ES-I3 (cell line): ENCODE data around the gene ATP2C2.

Source experiments
- H3K36me3 ChIP-seq: 2 replicates; pipeline ENCODE4 v1.6.1; 2013; ENCODE audit warnings: mild to moderate bottlenecking, low read length, control low read depth, moderate library complexity; ENCODE audit not compliant: insufficient read depth
- H3K4me1 ChIP-seq: 2 replicates; pipeline ENCODE4 v1.6.1; 2013; ENCODE audit warnings: mild to moderate bottlenecking, control low read depth, low read length; ENCODE audit not compliant: insufficient read depth
- H3K9ac ChIP-seq: 2 replicates; pipeline ENCODE4 v1.6.1; 2013; ENCODE audit warnings: low read depth, mild to moderate bottlenecking, low read length, moderate library complexity
- H3K9me3 ChIP-seq: 2 replicates; pipeline ENCODE4 v1.6.1; 2013; ENCODE audit warnings: mild to moderate bottlenecking, low read length, moderate library complexity; ENCODE audit not compliant: control insufficient read depth, insufficient read depth

ATP2C2 gene

DNA sequence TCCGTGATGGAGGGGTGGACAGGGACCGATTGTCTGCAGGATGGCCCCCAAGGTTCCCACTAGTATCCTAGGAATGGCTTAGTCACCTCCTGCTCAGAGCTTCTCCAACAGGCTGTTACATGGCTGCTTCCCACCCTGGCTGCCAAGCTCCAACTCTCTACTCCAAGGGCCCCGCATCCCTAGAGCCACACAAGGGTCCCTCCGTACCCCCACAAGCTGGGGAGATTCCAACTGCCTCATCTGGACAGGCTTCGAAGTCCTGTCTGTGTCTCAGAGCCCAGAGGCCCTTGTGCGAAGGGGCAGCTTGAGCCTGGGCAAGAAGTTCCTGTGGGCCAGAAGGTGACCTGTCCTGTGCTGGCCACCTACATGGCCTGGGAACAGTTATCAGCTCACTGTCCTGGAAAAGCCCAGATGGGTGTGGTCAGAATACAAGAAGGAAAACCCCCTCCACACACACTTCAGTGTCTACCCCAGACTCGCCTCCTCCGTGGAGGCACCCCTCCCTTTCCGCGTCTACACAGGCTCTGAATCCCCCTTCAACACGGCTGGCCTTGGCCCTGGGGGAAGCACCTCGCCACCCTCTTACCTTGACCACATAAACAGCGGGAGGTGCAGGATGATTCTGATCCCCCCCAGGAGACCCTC lies 135.5 kb downstream of the ATP2C2 start:
- H3K36me3 ChIP-seq: peaks cover 3% of the 10 kb centered on the region; the same call in 1 of the 2 replicates
- H3K4me1 ChIP-seq: peaks cover 4% of the 10 kb centered on the region
- no peaks in the 10 kb centered on the region for H3K9me3 ChIP-seq
- peak overlapping the region; percentile 77; the same call in 1 of the 2 replicates for H3K9ac ChIP-seq

DNA sequence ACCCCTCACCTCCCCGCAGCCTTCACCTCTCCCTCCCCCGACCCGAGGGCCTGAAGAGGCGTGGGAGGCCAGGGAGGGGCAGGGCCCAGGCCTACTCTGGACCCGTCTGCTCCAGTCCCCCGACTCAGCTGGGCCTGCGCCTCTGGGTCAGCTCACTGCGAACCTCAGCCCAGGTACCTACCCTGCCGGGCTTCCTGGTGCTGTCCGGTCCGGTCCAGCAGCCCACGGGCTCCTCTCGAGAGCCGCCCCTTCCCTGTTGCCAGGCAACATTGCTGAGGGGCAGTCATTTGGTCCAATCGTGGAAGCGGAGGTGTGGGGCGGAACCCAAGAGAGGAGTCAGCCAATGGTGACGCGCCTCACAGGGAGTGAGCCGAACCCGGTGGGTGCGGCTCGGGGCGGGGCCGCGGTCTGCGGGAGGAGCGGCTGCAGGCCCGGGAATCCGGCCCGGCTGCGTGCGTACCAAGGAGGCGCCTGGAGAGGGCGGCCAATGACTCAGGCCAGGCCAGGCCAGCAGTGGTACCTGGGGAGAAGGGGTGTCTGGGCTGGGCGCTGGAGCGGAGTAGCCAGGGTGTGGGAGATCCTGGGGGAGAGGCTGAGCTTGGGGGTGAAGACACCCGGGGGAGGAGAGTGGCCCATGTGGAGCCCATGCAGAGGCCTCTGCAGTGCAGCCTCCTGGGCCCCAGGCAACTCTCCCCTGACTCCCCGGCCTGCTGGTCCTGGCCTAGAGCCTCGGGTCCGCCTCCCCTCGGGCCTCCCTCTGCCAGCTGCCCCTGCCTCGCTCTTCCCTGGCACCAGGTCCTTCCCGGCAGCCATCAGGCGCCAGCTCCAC lies 136.3 kb downstream of the ATP2C2 start, which contains the start of gene MEAK7:
Gene MEAK7 (minus strand): TSS at position 240 of the 829 bp plus-strand sequence. CDS start 6,573 bp downstream, outside the sequence.
- Histone ChIP-seq H3K9ac (peak within 1 kb of the TSS; percentile 77), H3K4me1 (peaks cover 9% of the 10 kb centered on the region), H3K36me3 (peaks cover 3% of the 10 kb centered on the region; the same call in 1 of the 2 replicates), H3K9me3 (no peaks in the 10 kb centered on the region)

DNA sequence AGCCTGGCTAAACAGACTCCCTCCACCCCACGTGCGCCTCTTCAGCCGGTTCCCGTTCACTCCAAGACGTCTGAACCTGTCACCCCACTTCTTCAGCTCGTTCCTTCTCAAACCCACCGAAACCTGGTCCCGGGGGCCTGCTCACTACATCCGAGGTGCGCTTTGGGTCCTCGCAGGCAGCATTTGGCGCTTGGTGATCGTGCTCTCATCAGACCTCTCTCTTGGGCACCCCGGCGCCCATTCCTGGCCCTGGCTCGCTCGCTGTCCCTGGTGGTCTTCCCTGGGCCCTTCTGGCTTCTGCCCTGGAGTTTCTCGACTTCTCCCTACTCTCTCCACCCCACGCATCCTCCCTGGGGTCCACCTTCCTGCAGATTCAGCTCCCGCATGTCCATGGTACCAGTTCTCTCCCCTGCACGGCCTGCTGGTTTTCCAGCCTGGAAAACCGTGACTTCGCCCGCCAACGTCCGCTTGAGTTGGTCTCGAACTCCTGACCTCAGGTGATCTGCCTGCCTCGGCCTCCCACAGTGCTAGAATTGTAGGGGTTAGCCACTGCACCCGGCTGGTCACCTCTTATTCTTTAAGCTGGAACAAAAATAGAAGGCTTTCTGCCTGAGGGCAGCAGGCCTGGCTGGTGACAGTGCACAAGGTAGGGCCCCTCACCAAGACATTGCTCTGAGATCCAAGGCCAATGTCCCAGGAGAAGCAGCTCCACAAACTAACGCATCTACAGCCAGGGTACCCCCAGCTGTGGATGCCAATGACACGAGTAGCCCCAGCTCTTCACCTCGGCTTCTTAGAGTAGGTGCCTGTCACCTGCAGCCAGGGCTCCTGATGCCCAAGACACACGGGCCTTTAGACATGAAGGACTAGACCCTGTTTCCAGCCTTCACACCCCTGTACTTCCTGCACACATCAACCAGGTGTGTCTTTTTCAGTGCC lies 137.2 kb downstream of the ATP2C2 start:
- peaks cover 3% of the 10 kb centered on the region; the same call in 1 of the 2 replicates for H3K36me3 ChIP-seq
- peak overlapping the region; percentile 77 for H3K9ac ChIP-seq
- no peaks in the 10 kb centered on the region for H3K9me3 ChIP-seq
- H3K4me1 ChIP-seq: peaks cover 12% of the 10 kb centered on the region

DNA sequence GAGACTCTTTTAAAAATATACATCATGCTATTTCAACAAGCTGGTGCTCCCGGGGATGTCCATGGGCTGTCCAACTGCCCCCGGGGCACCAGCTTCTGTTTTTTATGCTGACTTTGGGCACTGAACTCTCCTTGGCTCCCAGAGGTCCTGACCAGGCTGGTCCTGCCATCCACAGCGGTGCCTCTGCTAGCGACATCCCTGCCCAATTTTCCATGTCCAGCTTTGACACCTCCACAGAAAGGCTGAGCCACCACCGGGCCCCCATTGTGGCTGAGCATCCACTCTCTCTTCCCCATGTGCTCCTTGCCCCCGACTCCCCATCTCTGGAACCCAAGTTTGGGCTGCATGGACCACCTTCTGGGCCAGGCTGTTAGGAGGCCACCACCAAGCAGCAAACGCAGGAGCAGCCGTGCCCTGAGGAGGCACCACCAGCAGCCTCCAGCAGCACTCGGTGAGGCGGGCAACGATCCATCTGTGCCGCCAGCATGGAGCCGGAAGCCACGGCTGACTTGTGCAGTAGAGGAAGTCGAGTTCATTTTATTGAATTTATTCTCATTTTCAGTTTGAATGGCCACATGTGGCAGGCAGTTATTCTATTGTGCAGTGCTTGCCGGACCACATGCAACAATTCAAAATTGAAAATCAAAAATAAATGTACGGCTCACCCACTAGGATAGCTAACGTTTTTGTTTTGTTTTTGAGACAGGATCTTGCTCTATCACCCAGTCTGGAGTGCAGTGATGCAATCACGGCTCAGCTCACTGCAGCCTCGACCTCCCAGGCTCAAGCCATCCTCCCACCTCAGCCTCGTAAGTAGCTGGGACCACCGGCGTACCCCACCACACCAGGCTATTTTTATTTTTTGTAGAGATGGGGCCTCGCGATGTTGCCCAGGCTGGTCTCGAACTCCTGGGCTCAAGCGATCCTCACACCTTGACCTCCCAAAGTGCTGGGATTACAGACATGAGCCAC lies 139.0 kb downstream of the ATP2C2 start:
- Histone ChIP-seq H3K9ac (no peak overlapping the region), H3K9me3 (no peaks in the 10 kb centered on the region), H3K4me1 (peaks cover 12% of the 10 kb centered on the region), H3K36me3 (no peaks in the 10 kb centered on the region; the same call in 1 of the 2 replicates)

DNA sequence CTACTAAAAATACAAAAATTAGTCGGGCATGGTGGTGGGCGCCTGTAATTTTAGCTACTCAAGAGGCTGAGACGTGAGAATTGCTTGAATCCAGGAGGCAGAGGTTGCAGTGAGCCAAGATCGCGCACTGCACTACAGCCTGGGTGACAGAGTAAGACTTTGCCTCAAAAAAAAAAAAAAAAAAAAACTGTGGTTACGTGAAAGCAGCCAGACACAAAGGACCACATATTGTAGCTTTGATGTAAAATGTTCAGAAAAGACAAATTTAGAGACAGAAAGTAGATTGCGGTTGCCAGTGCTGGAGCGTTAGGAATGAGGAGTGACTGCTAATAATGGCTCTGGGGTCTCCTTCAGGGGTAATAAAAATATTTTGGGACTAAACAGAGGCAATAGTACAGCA lies 140.2 kb downstream of the ATP2C2 start:
- no peaks in the 10 kb centered on the region for H3K9me3 ChIP-seq
- no peaks in the 10 kb centered on the region for H3K36me3 ChIP-seq
- peaks cover 12% of the 10 kb centered on the region for H3K4me1 ChIP-seq
- H3K9ac ChIP-seq: no peak overlapping the region

DNA sequence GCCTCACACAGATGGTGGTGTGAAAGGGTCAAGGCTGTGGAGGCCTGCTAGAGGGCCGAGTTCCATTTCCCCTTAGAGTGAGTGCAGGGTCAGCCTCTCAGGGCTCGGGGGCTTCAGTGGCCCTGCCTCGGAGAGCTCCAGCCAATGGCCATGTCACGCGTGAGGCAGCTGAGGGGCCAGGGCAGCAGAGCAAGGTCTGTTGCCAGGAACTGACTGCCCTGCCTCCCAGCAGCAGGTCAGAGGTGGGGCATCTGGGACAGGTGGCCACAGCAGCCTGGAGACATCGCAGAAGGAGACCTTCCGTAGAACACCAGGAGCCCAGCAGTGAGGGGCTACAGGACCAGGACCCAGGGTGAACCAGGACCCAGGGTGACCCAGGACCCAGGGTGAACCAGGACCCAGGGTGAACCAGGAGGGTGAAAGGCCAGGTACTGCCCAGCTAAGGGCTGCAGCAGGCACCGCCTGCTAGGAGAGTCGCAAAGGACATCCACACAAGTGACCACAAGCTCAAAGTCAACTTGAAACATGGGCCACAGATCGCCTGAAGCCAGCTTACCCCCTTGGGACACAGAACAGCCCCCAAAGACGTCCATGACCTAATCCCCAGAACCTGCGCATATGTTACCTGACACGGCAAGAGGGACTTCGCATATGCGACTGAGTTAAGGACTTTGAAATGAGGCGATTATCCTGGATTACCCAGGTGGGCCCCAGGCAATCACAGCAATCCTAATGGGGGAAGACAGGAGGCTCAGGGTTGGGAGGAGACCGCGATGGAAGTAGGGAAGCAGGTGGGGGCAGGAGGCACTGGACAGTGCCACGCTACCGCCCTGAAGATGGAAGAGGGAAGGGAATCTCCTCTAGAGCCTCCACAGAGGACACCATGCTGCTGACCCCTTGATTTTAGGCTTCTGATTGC lies 141.0 kb downstream of the ATP2C2 start:
- Histone ChIP-seq H3K9me3 (no peaks in the 10 kb centered on the region), H3K9ac (no peak overlapping the region), H3K4me1 (peaks cover 12% of the 10 kb centered on the region), H3K36me3 (no peaks in the 10 kb centered on the region)

DNA sequence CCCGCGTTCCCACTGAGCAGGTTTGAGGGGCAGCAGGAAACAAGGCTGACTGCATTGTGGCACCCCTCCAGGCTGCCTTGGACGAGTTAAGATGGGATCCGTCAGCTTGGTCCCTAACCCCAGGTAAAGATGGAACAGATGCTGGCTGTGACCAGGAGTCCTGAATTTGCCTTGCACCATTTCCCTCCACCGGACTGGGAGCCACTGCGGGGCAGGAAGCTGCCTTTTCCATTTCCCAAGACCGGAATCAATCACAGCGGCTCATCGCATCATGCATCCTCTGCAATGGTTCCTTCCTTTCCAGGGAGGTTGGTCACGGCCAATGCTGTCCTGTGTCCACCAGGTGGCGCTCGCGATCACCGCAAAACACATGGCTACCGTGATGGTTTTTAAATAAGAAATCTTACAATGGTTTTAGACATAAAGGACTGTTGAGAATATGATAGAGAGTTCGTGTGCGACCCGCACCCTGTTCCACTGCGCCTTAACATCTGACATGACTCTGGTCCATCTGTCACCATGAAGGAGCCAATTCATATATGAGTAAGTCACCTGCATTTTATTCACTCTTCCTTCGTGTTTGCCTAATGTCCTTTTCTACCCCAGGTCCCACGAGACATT lies 143.0 kb downstream of the ATP2C2 start:
- Histone ChIP-seq H3K36me3 (no peaks in the 10 kb centered on the region), H3K4me1 (peaks cover 16% of the 10 kb centered on the region), H3K9ac (no peak overlapping the region)

DNA sequence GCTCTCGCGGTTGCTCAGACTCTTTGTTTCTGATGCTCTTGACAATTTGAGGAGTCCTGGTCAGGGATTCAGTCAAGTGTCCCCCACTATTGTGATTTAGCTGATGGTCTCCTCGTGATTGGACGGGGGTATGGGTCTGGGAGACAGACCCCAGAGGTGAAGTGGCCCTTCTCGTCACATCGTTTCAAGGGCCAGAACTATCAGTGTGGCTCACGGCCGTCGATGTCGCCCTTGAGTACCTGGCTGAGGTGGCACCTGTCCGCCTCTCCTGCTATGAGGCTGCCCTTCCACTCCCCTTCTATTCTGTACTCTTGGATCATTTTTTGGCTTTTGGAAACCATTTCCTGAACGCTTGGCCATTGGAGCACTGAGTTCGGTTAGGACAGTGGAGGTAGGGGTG lies 143.5 kb downstream of the ATP2C2 start:
- H3K9ac ChIP-seq: no peak overlapping the region
- no peaks in the 10 kb centered on the region for H3K9me3 ChIP-seq
- H3K4me1 ChIP-seq: peaks cover 16% of the 10 kb centered on the region
- H3K36me3 ChIP-seq: no peaks in the 10 kb centered on the region

More for the DNA sequence above, 143.0 kb downstream of the ATP2C2 start:
- H3K9me3 ChIP-seq: no peaks in the 10 kb centered on the region

DNA sequence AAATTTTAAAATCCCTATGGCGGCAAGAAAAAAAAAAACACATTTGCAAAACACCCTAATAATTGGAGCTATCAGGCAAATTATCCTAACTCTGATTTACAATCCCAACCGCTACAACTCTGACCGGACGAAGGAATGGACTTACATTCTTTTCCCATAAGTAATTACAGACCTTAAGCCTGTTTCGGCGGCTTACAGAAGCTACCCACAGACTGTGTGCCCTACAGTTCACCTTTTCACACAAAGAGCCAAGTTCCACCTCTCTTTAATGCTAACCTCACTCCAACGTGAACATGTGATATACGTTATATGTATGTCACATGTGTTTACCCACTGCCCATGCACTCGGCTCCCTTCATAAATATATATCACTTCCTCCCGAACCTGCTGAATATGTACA lies 144.8 kb downstream of the ATP2C2 start:
- no peak overlapping the region for H3K9ac ChIP-seq
- no peaks in the 10 kb centered on the region for H3K36me3 ChIP-seq
- H3K9me3 ChIP-seq: no peaks in the 10 kb centered on the region
- peaks cover 16% of the 10 kb centered on the region for H3K4me1 ChIP-seq

DNA sequence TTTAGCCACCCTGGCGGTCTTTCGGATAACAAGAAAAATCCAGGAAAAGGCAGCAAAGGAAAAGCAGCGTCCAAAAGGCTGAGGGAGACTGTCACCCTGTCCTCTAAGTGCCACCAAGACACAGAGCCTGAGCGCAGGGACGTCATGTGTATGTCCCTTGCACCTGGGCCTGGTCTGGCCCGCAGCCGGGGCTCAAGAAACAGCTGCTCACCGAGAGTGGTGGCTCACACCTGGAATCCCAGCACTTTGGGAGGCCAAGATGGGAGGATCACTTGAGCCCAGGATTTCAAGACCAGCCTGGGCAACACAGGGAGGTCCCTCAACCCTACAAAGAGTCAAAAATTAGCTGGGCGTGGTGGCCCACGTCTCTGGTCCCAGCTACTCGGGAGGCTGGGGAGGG lies 145.3 kb downstream of the ATP2C2 start:
- Histone ChIP-seq H3K9me3 (no peaks in the 10 kb centered on the region), H3K4me1 (peaks cover 16% of the 10 kb centered on the region), H3K36me3 (no peaks in the 10 kb centered on the region), H3K9ac (no peak overlapping the region)
